Panc1 (cell line): ENCODE results near the gene LINGO3. TPM values are rescaled to one million over a fixed set of nuclear protein-coding genes. Genes with fewer than 3 reads are reported as not detected.

Source experiments
- ATAC-seq: fragments of 200-7000 bp; cut with Tn5 transposase; 2 replicates; pipeline ENCODE4 v1.9.1; 2020; ENCODE audit warnings: mild to moderate bottlenecking, moderate library complexity
- BruUV-seq: library from RNA; stranded (reverse); fragments of 400-500 nt; replicated peaks from 2 replicates; lab custom pipeline; 2021; lab: Mats Ljungman, UMichigan
- CTCF ChIA-PET: fragments of 300-600 bp; sonication (Branson Sonifier 250); formaldehyde crosslinking; loops from one replicate; lab custom pipeline; 2022; ENCODE audit warnings: antibody characterized with exemption; lab: Charles Lee
- POLR2A ChIA-PET: fragments of 300-600 bp; sonication (Branson Sonifier 250); formaldehyde crosslinking; loops from one replicate; lab custom pipeline; 2022; ENCODE audit warnings: antibody characterized with exemption; lab: Charles Lee
- DNase-seq: peaks from one replicate; pipeline ENCODE4 v3.0.0-alpha.2; 2010; ENCODE audit warnings: low read depth, low spot score
- H3K27ac ChIP-seq: 2 replicates; pipeline ENCODE4 v1.5.1; 2011; ENCODE audit warnings: mild to moderate bottlenecking, low read length, inconsistent platforms
- H3K27me3 ChIP-seq: fragments of 200-500 bp; sonication (Bioruptor generic); 2 replicates; pipeline ENCODE4 v1.6.0; 2014; ENCODE audit warnings: low read length, inconsistent platforms; ENCODE audit not compliant: control insufficient read depth, insufficient read depth
- H3K36me3 ChIP-seq: fragments of 200-500 bp; sonication (Bioruptor generic); 2 replicates; pipeline ENCODE4 v1.5.1; 2014; ENCODE audit warnings: inconsistent platforms, mild to moderate bottlenecking, low read length, moderate library complexity; ENCODE audit not compliant: control insufficient read depth, insufficient read depth
- H3K4me1 ChIP-seq: 2 replicates; pipeline ENCODE4 v1.5.1; 2011; ENCODE audit warnings: inconsistent platforms, mild to moderate bottlenecking, low read length, moderate library complexity; ENCODE audit not compliant: control insufficient read depth, insufficient read depth
- H3K4me3 ChIP-seq, 2 experiments: 2 replicates each; pipeline ENCODE4 v1.5.1; 2011 to 2012; ENCODE audit warnings: low read depth in 2 of 2, low read length in 2 of 2, mild to moderate bottlenecking in 2 of 2, inconsistent platforms in 1 of 2, moderate library complexity in 1 of 2
- H3K9me3 ChIP-seq: fragments of 200-500 bp; sonication (Bioruptor generic); 2 replicates; pipeline ENCODE4 v1.5.1; 2014; ENCODE audit warnings: low read depth, mild to moderate bottlenecking, inconsistent platforms, low read length, moderate library complexity; ENCODE audit not compliant: control insufficient read depth, insufficient read depth
- CTCF ChIP-seq: fragments of 450-650 bp; IDR thresholded peaks from 2 replicates; pipeline ENCODE4 v1.5.1; 2017; ENCODE audit warnings: mild to moderate bottlenecking
- POLR2AphosphoS5 ChIP-seq: IDR thresholded peaks from 2 replicates; pipeline ENCODE4 v1.6.1; 2012; ENCODE audit warnings: mild to moderate bottlenecking, low read depth, low read length, moderate library complexity
- REST ChIP-seq, 2 experiments: IDR thresholded peaks; 2 replicates each; pipeline ENCODE4 v1.6.1; 2011 to 2012; ENCODE audit warnings: low read depth in 2 of 2, control low read depth in 1 of 2, low read length in 1 of 2, mild to moderate bottlenecking in 1 of 2, moderate library complexity in 1 of 2; ENCODE audit not compliant: insufficient read depth in 1 of 2
- SIN3A ChIP-seq: IDR thresholded peaks from 2 replicates; pipeline ENCODE4 v1.6.1; 2012; ENCODE audit warnings: low read depth, mild to moderate bottlenecking, low read length, moderate library complexity, borderline replicate concordance; ENCODE audit not compliant: insufficient read depth
- TCF7L2 ChIP-seq: IDR thresholded peaks from 2 replicates; pipeline ENCODE4 v1.6.1; 2011; ENCODE audit warnings: mild to moderate bottlenecking, low read depth, low read length, inconsistent platforms
- in situ Hi-C: cut with HindIII; loops from 2 replicates; pipeline ENCODE4 v1.10.0; 2016; ENCODE audit warnings: low sequenced_read_pairs, low pct_unique_long_range_greater_than_20kb
- intact Hi-C: fragments of 100-400 bp; cut with micrococcal nuclease; formaldehyde crosslinking; loops from one replicate; pipeline ENCODE4 v1.10.0; 2022; ENCODE audit not compliant: unreplicated experiment
- total RNA-seq: library from RNA; stranded (reverse); gene quantifications from one replicate; pipeline ENCODE4 v1.2.1, GENCODE V29; 2021; ENCODE audit not compliant: unreplicated experiment

Gene LINGO3
- total RNA-seq, 1 experiment from 2014 or later: 0.13 TPM

DNA sequence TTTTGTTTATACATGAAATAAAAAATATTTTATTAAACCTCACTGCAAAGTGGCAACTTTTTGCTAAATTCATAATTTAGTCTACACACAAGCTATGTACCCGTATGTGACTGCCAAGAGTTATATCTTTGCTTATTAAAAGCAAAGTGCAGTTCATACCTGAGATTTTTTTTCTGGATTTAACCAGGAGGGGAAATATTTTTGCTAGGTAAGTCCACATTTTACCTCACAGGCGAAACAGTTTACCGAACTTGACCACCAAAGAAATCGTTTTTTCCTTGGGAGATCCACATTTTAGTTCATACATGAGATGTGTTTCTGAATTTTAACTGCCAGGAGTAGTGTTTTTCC, 39.5 kb downstream of the LINGO3 start:
- peak overlapping the region; percentile 70 to 89 for H3K4me3 ChIP-seq
- ChIA-PET CTCF (no interaction called here), POLR2A (no interaction called here)
- in situ Hi-C loops (no loop called here), intact Hi-C loops (no loop called here)
- no peaks in the 10 kb centered on the region for H3K9me3 ChIP-seq
- DNase-seq (no peak), ATAC-seq (no peak)
- no TSS peak for BruUV-seq
- TF ChIP-seq CTCF (no peak), REST (IDR thresholded peaks at IDR 0.05; ENCODE audit: insufficient read depth in 1 of 2, low read depth in 2 of 2, low read length in 1 of 2) (no peak), POLR2AphosphoS5 (no peak), TCF7L2 (no peak), SIN3A (no peak)
- no peaks in the 10 kb centered on the region for H3K27me3 ChIP-seq
- peak overlapping the region; percentile 93 for H3K27ac ChIP-seq
- H3K36me3 ChIP-seq: peaks cover 7% of the 10 kb centered on the region; the same call in 1 of the 2 replicates
- peaks cover 14% of the 10 kb centered on the region for H3K4me1 ChIP-seq

- in situ Hi-C loops (no loop called here), intact Hi-C loops (no loop called here)
- H3K27me3 ChIP-seq: no peaks in the 10 kb centered on the region
- H3K27ac ChIP-seq: peak overlapping the region; percentile 51; the same call in 1 of the 2 replicates
- ChIA-PET POLR2A (no interaction called here), CTCF (interaction anchor here (0.7 kb wide), 1 partner anchor 336 kb away, joined by 4 read pairs; no protein-coding TSS in a partner anchor)
- no peaks in the 10 kb centered on the region for H3K9me3 ChIP-seq
- H3K36me3 ChIP-seq: peaks cover 7% of the 10 kb centered on the region; the same call in 1 of the 2 replicates
- ATAC-seq: 0 out of 2 replicates have a peak, but pooled peaks have one; percentile 29
- H3K4me1 ChIP-seq: peaks cover 14% of the 10 kb centered on the region
- no peak for TF ChIP-seq POLR2AphosphoS5
- TF ChIP-seq CTCF: no peak
- TF ChIP-seq SIN3A: no peak
- TF ChIP-seq REST (IDR thresholded peaks at IDR 0.05; ENCODE audit: insufficient read depth in 1 of 2, low read depth in 2 of 2, low read length in 1 of 2): no peak
- TF ChIP-seq TCF7L2: no peak
- no TSS peak for BruUV-seq
- H3K4me3 ChIP-seq: no peak overlapping the region
- DNase-seq: no peak
Observed at GRCh38 chr19:2266183-2266993, 41.6 kb downstream of the LINGO3 start.
